GM12864 (cell line): ENCODE measurements around the gene NBL1.

Source experiments
- DNase-seq: peaks from one replicate; pipeline ENCODE4 v3.0.0-alpha.2; 2011; ENCODE audit warnings: low read depth
- H3K4me3 ChIP-seq: 2 replicates; pipeline ENCODE4 v1.5.1; 2011; ENCODE audit warnings: mild to moderate bottlenecking, low read depth, low read length, control low read depth
- TF ChIP-seq, protein P1 (sequence below): IDR thresholded peaks from 2 replicates; pipeline ENCODE4 v1.5.1; 2011; ENCODE audit warnings: low read depth, mild to moderate bottlenecking, moderate library complexity, low read length, control low read depth, inconsistent platforms; ENCODE audit errors: missing control alignments

The NBL1 gene

GRCh38 chr1:19687414-19687813, 43.3 kb downstream of the NBL1 start:
- TF ChIP-seq, protein P1, sequence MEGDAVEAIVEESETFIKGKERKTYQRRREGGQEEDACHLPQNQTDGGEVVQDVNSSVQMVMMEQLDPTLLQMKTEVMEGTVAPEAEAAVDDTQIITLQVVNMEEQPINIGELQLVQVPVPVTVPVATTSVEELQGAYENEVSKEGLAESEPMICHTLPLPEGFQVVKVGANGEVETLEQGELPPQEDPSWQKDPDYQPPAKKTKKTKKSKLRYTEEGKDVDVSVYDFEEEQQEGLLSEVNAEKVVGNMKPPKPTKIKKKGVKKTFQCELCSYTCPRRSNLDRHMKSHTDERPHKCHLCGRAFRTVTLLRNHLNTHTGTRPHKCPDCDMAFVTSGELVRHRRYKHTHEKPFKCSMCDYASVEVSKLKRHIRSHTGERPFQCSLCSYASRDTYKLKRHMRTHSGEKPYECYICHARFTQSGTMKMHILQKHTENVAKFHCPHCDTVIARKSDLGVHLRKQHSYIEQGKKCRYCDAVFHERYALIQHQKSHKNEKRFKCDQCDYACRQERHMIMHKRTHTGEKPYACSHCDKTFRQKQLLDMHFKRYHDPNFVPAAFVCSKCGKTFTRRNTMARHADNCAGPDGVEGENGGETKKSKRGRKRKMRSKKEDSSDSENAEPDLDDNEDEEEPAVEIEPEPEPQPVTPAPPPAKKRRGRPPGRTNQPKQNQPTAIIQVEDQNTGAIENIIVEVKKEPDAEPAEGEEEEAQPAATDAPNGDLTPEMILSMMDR, result no peak
- no peak for DNase-seq
- H3K4me3 ChIP-seq, result no peak overlapping the region

GRCh38 chr1:19688041-19688842, 44.1 kb downstream of the NBL1 start:
- DNase-seq, result no peak
- no peak overlapping the region for H3K4me3 ChIP-seq
- TF ChIP-seq, protein P1, result no peak

DNA sequence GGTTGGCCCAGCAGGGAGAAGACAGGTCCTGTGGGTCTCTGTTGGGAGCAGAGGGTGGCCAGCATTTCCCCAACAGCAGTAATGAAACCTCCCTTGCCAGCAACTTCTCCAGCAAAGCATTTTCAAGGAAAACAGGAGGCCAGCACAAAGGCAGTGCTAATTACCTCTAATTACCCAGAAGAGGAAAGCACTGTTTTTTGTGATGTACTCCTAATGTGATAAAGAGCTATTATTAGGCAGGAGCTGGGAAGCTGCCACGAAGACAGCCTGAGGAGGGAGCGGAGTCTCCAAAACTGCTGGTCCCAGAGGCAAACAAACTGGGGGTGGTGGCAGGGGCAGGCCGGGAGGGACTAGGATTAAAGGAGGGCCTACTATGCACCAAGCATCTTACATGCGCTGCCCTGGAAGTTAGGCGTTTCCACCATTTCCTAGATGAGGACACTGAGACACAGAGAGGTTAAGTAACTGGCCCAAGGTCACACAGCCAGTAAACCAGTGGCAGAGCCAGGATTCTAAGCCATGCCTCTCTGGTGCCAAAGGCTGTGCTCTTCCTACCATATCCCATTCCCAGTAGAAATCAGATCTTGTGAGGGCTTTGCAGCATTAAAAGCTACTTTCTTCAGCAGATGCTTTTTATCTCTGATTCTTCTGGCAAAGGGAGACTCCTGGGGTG, 45.1 kb downstream of the NBL1 start:
- no peak for DNase-seq
- TF ChIP-seq, protein P1, result no peak
- H3K4me3 ChIP-seq, result no peak overlapping the region

DNA sequence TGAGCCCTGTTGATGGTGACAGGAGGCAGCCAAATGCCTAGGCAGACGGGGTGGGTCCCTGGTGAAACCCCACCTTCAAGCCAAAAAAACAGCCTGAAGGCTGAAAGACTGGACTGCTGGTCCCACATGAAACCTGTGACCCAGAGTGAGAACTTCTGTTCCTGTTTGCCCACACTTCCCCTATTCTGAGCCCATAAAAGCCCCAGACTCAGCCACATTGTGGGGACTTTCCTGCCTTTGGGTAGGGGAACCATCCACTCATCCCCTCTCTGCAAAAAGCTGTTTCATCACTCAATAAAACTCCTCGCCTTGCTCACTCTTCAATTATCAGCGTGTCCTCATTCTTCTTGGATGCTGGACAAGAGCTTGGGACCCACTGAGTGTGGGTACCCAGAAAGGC, 45.7 kb downstream of the NBL1 start:
- no peak overlapping the region for H3K4me3 ChIP-seq
- DNase-seq, result no peak
- TF ChIP-seq, protein P1, result no peak

- no peak overlapping the region for H3K4me3 ChIP-seq
- DNase-seq, result no peak
- TF ChIP-seq, protein P1, result no peak
Observed at GRCh38 chr1:19690342-19690741, 46.2 kb downstream of the NBL1 start.

DNA sequence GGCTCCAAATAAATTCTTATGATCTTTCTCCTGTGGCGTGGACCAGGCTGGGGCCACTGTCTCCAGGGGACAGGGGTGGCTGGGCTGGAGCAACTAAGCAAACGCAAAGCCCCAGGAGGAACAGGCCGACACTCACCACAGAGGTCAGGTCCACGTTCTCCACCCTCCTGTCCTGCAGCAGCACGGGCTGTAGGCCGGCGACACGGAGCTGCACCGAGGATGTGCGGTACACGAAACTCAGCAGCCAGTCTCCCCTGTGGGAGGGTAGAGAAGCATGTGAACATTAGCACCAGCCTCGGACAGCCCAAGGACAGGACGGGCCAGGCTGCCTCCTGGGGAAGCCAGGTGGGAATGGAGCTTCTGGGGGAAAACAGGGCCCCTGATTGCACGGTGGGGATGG, 50.2 kb downstream of the NBL1 start:
- H3K4me3 ChIP-seq, result no peak overlapping the region
- no peak for DNase-seq
- TF ChIP-seq, protein P1, result no peak
